CD14-positive monocyte (primary cell): ENCODE measurements around the gene DBN1. TPM values are rescaled to one million over a fixed set of nuclear protein-coding genes. Genes with fewer than 3 reads are reported as not detected.
A peak's percentile ranks its signal among the peaks of the same experiment; 100 is the strongest.

Experiments used
- DNase-seq, 3 donors: peaks; one replicate each; pipeline ENCODE4 v3.0.0-alpha.2; 2011 to 2022
- H2AFZ ChIP-seq: 2 replicates; pipeline ENCODE4 v1.6.0; 2012; ENCODE audit warnings: mild to moderate bottlenecking, low read depth, low read length, inconsistent platforms; ENCODE audit not compliant: insufficient read depth, poor library complexity, severe bottlenecking
- H3K27ac ChIP-seq, 2 donors: 1 replicate in 1 of 2; 2 replicates in 1 of 2; pipeline ENCODE4 v1.5.1; 2012 to 2013; ENCODE audit warnings: low read length in 2 of 2, control low read depth in 1 of 2, inconsistent platforms in 1 of 2, low read depth in 1 of 2, mild to moderate bottlenecking in 1 of 2
- H3K27me3 ChIP-seq, 2 donors: one replicate each; pipeline versions ENCODE4 v1.6.0 to v1.6.1; 2011 to 2013; ENCODE audit warnings: low read length in 2 of 2; ENCODE audit not compliant: control insufficient read depth in 2 of 2, insufficient read depth in 2 of 2
- H3K36me3 ChIP-seq, 2 donors: replicated peaks in 1 of 2; 1 replicate in 1 of 2; 2 replicates in 1 of 2; pipeline versions ENCODE4 v1.5.1 to v1.6.1; 2012 to 2013; ENCODE audit warnings: low read length in 2 of 2, control low read depth in 1 of 2, inconsistent platforms in 1 of 2, mild to moderate bottlenecking in 1 of 2; ENCODE audit not compliant: insufficient read depth in 2 of 2, control insufficient read depth in 1 of 2
- H3K4me1 ChIP-seq, 2 donors: 1 replicate in 1 of 2; 2 replicates in 1 of 2; pipeline versions ENCODE4 v1.5.1 to v1.6.1; 2012 to 2013; ENCODE audit warnings: low read length in 2 of 2, control low read depth in 1 of 2, inconsistent platforms in 1 of 2, mild to moderate bottlenecking in 1 of 2, moderate library complexity in 1 of 2; ENCODE audit not compliant: insufficient read depth in 2 of 2, control insufficient read depth in 1 of 2
- H3K4me2 ChIP-seq: replicated peaks from 2 replicates; pipeline ENCODE3; 2012; ENCODE audit warnings: low read length, moderate library complexity, mild to moderate bottlenecking; ENCODE audit not compliant: poor library complexity, severe bottlenecking; ENCODE audit errors: extremely low read depth
- H3K4me3 ChIP-seq, 3 experiments: fragments of 200-600 bp in 1 of 3; sonication (generic) in 1 of 3; replicated peaks in 1 of 3; 1 replicate in 2 of 3; 2 replicates in 1 of 3; pipeline ENCODE4 v1.5.1; 2011 to 2013; ENCODE audit warnings: low read length in 3 of 3, mild to moderate bottlenecking in 3 of 3, control low read depth in 2 of 3, low read depth in 2 of 3, inconsistent platforms in 1 of 3, moderate library complexity in 1 of 3
- H3K79me2 ChIP-seq: 2 replicates; pipeline ENCODE4 v1.6.0; 2012; ENCODE audit warnings: mild to moderate bottlenecking, control low read depth, inconsistent platforms, low read length, moderate library complexity; ENCODE audit not compliant: insufficient read depth
- H3K9ac ChIP-seq: 2 replicates; pipeline ENCODE4 v1.6.0; 2017; ENCODE audit warnings: low read length, mild to moderate bottlenecking; ENCODE audit not compliant: insufficient read depth, poor library complexity, severe bottlenecking
- H3K9me3 ChIP-seq, 2 donors: replicated peaks in 1 of 2; 1 replicate in 1 of 2; 2 replicates in 1 of 2; pipeline versions ENCODE4 v1.5.1 to v1.6.1; 2012 to 2013; ENCODE audit warnings: low read length in 2 of 2, control low read depth in 1 of 2; ENCODE audit not compliant: control insufficient read depth in 1 of 2, insufficient read depth in 1 of 2
- H4K20me1 ChIP-seq: 2 replicates; pipeline ENCODE4 v1.6.0; 2012; ENCODE audit warnings: mild to moderate bottlenecking, low read length, control low read depth, moderate library complexity; ENCODE audit not compliant: insufficient read depth
- H3K27ac Mint-ChIP-seq, 7 donors: one replicate each; pipeline ENCODE4 v1.8.0; 2020; ENCODE audit warnings: mild to moderate bottlenecking in 7 of 7, mixed read lengths in 7 of 7, moderate library complexity in 6 of 7, inconsistent platforms in 2 of 7
- H3K27me3 Mint-ChIP-seq, 3 donors: one replicate each; pipeline ENCODE4 v1.8.0; 2021 to 2022; ENCODE audit warnings: low read depth in 3 of 3, mild to moderate bottlenecking in 3 of 3, mixed read lengths in 3 of 3, moderate library complexity in 3 of 3, inconsistent platforms in 1 of 3
- H3K36me3 Mint-ChIP-seq, 2 donors: one replicate each; pipeline ENCODE4 v1.8.0; 2020; ENCODE audit warnings: mixed read lengths in 2 of 2, inconsistent platforms in 1 of 2, mild to moderate bottlenecking in 1 of 2
- H3K4me1 Mint-ChIP-seq: one replicate; pipeline ENCODE4 v1.8.0; 2020; ENCODE audit warnings: mild to moderate bottlenecking, mixed read lengths
- H3K4me3 Mint-ChIP-seq, 2 donors: one replicate each; pipeline ENCODE4 v1.8.0; 2020; ENCODE audit warnings: mild to moderate bottlenecking in 2 of 2, mixed read lengths in 2 of 2, moderate library complexity in 1 of 2
- H3K9me3 Mint-ChIP-seq, 7 donors: one replicate each; pipeline ENCODE4 v1.8.0; 2020 to 2022; ENCODE audit warnings: mixed read lengths in 7 of 7, mild to moderate bottlenecking in 6 of 7, moderate library complexity in 6 of 7, inconsistent platforms in 2 of 7
- CTCF ChIP-seq: fragments of 200-600 bp; IDR thresholded peaks from one replicate; pipeline ENCODE4 v1.8.0; 2022; ENCODE audit warnings: antibody characterized with exemption, mild to moderate bottlenecking
- WGBS: methylation state at CpG from one replicate; pipeline ENCODE4 v1.1.5; 2013; ENCODE audit warnings: missing lambda C conversion rate; ENCODE audit not compliant: insufficient coverage; 5-methylcytosine and 5-hydroxymethylcytosine counted together
- intact Hi-C, 2 donors: fragments of 100-400 bp; cut with micrococcal nuclease; formaldehyde crosslinking; loops; one replicate each; pipeline versions ENCODE4 v1.15.0 to v1.15.1; 2023
- polyA plus RNA-seq, 3 donors: library from polyadenylated mRNA; depleted of rRNA in 1 of 3; unstranded in 2 of 3; stranded (reverse) in 1 of 3; fragments of 300-500 nt in 2 of 3; fragments of >200 nt in 1 of 3; fragmentation: Illumina TruSeq in 2 of 3; gene quantifications; 1 replicate in 2 of 3; 2 replicates in 1 of 3; pipeline ENCODE4 v1.2.3, GENCODE V29; 2012 to 2021

The DBN1 gene
- polyA plus RNA-seq, 3 donors = 0.71 to 1.6 (median 0.73) TPM

GRCh38 chr5:177453852-177454396 is 19.5 kb downstream of the DBN1 start:
- Histone ChIP-seq H3K9ac (peak overlapping the region; percentile 69), H3K4me1 (peaks cover 36 to 43% of the 10 kb centered on the region in 2 donors), H3K36me3 (no peaks in the 10 kb centered on the region), H4K20me1 (peaks cover 9% of the 10 kb centered on the region), H3K4me2 (peak overlapping the region; percentile 86), H3K79me2 (no peaks in the 10 kb centered on the region), H3K9me3 (no peaks in the 10 kb centered on the region), H2AFZ (no peak overlapping the region), H3K27ac (peak overlapping the region in 1 of 2 donors; percentile 51), H3K4me3 (peak overlapping the region in 2 of 3 experiments; percentile 17 to 77), H3K27me3 (peaks cover 0 to 43% of the 10 kb centered on the region in 2 donors)
- WGBS = 2% methylated on average over 23 of the region's 31 CpGs
- Mint-ChIP-seq H3K27me3 (peaks cover 37 to 57% (median 47%) of the 10 kb centered on the region in 3 donors), H3K4me3 (peak overlapping the region; percentile 85 to 93), H3K4me1 (peaks cover 25% of the 10 kb centered on the region), H3K36me3 (peaks cover 0 to 7% of the 10 kb centered on the region in 2 donors), H3K27ac (peak overlapping the region; percentile 37 to 88 (median 80)), H3K9me3 (peaks cover 0 to 9% (median 0%) of the 10 kb centered on the region in 7 donors)
- TF ChIP-seq CTCF = no peak
- DNase-seq = peak; percentile 41 to 67 (median 49)
- intact Hi-C loops = loop anchor here (2.0 kb wide), 3 partner anchors 25 to 49 kb away; partner anchors contain the start of gene GRK6 (in 1 of the 2)

- no peak for TF ChIP-seq CTCF
- Histone ChIP-seq H2AFZ (no peak overlapping the region), H3K27ac (no peak overlapping the region), H3K79me2 (no peaks in the 10 kb centered on the region), H3K36me3 (no peaks in the 10 kb centered on the region), H3K4me3 (no peak overlapping the region), H3K27me3 (peaks cover 0 to 51% of the 10 kb centered on the region in 2 donors), H3K9me3 (no peaks in the 10 kb centered on the region), H4K20me1 (peaks cover 17% of the 10 kb centered on the region), H3K9ac (no peak overlapping the region), H3K4me2 (no peak overlapping the region), H3K4me1 (peaks cover 44 to 52% of the 10 kb centered on the region in 2 donors)
- H3K27ac Mint-ChIP-seq = peak overlapping the region in 3 of 7 donors; percentile 50 to 83 (median 54)
- intact Hi-C loops = no loop called here
- H3K4me3 Mint-ChIP-seq = peak overlapping the region; percentile 85 to 93
- DNase-seq = no peak
- H3K9me3 Mint-ChIP-seq = peaks cover 0 to 9% (median 0%) of the 10 kb centered on the region in 7 donors
- peaks cover 46 to 67% (median 55%) of the 10 kb centered on the region in 3 donors for H3K27me3 Mint-ChIP-seq
- H3K4me1 Mint-ChIP-seq = peaks cover 33% of the 10 kb centered on the region
- WGBS = 90% methylated on average over 9 of the region's 17 CpGs
- H3K36me3 Mint-ChIP-seq = peaks cover 0 to 12% of the 10 kb centered on the region in 2 donors
Measured at GRCh38 chr5:177452688-177453638, 20.5 kb downstream of the DBN1 start.
